Neural progenitor cell (in vitro differentiated cells): ENCODE measurements around the gene KIAA0825. TPM values are rescaled to one million over a fixed set of nuclear protein-coding genes. Genes with fewer than 3 reads are reported as not detected.

ENCODE experiments used
- DNase-seq: peaks from one replicate; pipeline ENCODE4 v3.0.0-alpha.2; 2016; ENCODE audit warnings: low spot score
- H2AFZ ChIP-seq: fragments of 200-600 bp; sonication (generic); replicated peaks from 2 replicates; pipeline ENCODE4 v1.6.1; 2016; ENCODE audit warnings: antibody characterized with exemption
- H3F3A ChIP-seq: fragments of 200-600 bp; sonication (generic); 2 replicates; pipeline ENCODE4 v1.6.1; 2016; ENCODE audit warnings: antibody characterized with exemption, low read depth
- H3K27ac ChIP-seq: fragments of 200-600 bp; sonication (generic); 2 replicates; pipeline ENCODE4 v1.5.1; 2016; ENCODE audit warnings: mild to moderate bottlenecking
- H3K27me3 ChIP-seq: fragments of 200-600 bp; sonication (generic); 2 replicates; pipeline ENCODE4 v1.6.1; 2016; ENCODE audit warnings: mild to moderate bottlenecking, moderate library complexity
- H3K36me3 ChIP-seq: fragments of 200-600 bp; sonication (generic); 2 replicates; pipeline ENCODE4 v1.5.1; 2016
- H3K4me1 ChIP-seq: fragments of 200-600 bp; sonication (generic); 2 replicates; pipeline ENCODE4 v1.6.1; 2016; ENCODE audit warnings: mixed run types
- H3K4me2 ChIP-seq: fragments of 200-600 bp; sonication (generic); 2 replicates; pipeline ENCODE4 v1.6.1; 2016
- H3K4me3 ChIP-seq: fragments of 200-600 bp; sonication (generic); 2 replicates; pipeline ENCODE4 v1.5.1; 2016
- H3K79me2 ChIP-seq: fragments of 200-600 bp; sonication (generic); 2 replicates; pipeline ENCODE4 v1.6.1; 2016; ENCODE audit warnings: low read depth
- H3K9ac ChIP-seq: fragments of 200-600 bp; sonication (generic); 2 replicates; pipeline ENCODE4 v1.6.1; 2016
- H3K9me3 ChIP-seq: fragments of 200-600 bp; sonication (generic); 2 replicates; pipeline ENCODE4 v1.5.1; 2016; ENCODE audit warnings: low read depth
- H4K20me1 ChIP-seq: fragments of 200-600 bp; sonication (generic); 2 replicates; pipeline ENCODE4 v1.6.1; 2016; ENCODE audit warnings: low read depth
- H3K27ac Mint-ChIP-seq: 3 replicates; pipeline ENCODE4 v1.8.0; 2021; ENCODE audit warnings: mixed read lengths
- H3K27me3 Mint-ChIP-seq: 2 replicates; pipeline ENCODE4 v1.8.0; 2022; ENCODE audit warnings: low read depth, mild to moderate bottlenecking, inconsistent platforms, moderate library complexity, mixed read lengths; ENCODE audit not compliant: insufficient read depth
- H3K36me3 Mint-ChIP-seq: 3 replicates; pipeline ENCODE4 v1.8.0; 2021; ENCODE audit warnings: mixed read lengths
- H3K4me1 Mint-ChIP-seq: 3 replicates; pipeline ENCODE4 v1.8.0; 2021; ENCODE audit warnings: mixed read lengths
- H3K4me3 Mint-ChIP-seq: 3 replicates; pipeline ENCODE4 v1.8.0; 2021; ENCODE audit warnings: mild to moderate bottlenecking, moderate library complexity, mixed read lengths
- H3K9me3 Mint-ChIP-seq: 3 replicates; pipeline ENCODE4 v1.8.0; 2020; ENCODE audit warnings: mixed read lengths
- EZH2 ChIP-seq: fragments of 200-600 bp; sonication (generic); IDR thresholded peaks from 2 replicates; pipeline ENCODE4 v1.6.1; 2017; ENCODE audit warnings: antibody characterized with exemption, mild to moderate bottlenecking, moderate library complexity
- EZH2phosphoT487 ChIP-seq: fragments of 200-600 bp; sonication (generic); IDR thresholded peaks from 2 replicates; pipeline ENCODE4 v1.6.1; 2017; ENCODE audit warnings: antibody characterized with exemption
- total RNA-seq: library from RNA; depleted of rRNA; stranded (reverse); fragments of >200 nt; gene quantifications from 2 replicates; pipeline ENCODE4 v1.2.3, GENCODE V29; 2015; ENCODE audit warnings: low replicate concordance
- TF ChIP-seq, protein P1 (sequence below): fragments of 200-600 bp; sonication (generic); IDR thresholded peaks from 2 replicates; pipeline ENCODE4 v1.5.1; 2017; ENCODE audit warnings: antibody characterized with exemption, mild to moderate bottlenecking

Gene KIAA0825
- total RNA-seq, 1 donor from 2014 or later, result 3.7 TPM

DNA sequence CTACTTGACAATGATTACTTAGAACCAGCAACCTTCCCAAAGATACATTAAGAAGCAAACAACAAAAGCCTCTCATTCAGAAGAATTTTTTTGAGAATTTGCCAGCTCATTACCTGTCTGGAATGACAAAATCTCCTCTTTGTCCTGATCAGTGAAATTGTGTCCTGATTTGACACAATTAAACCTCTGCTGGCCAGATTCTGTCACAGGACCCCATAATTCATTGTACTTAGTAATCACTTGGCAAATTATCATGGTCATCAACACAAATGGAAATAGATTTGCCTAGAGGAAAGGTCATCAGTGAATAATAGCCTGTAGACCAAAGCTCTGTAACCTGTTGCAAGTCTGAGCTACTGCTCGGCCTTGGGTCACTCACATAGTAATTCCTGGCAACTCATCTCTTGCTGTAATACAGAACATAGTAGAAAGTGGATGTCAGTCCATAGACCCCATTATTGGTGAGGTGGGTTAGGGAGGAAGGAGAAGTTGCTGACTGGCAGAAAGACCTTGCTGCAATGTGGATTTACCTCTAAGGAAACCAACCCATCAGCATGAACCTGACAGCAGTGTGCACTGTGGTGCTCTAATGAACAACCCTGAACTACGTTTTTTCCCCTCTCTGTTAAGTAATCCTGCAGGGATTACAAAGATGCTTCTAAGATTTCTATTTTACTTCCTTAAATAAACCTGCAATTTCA is 370.1 kb downstream of the KIAA0825 start:
- Mint-ChIP-seq H3K27me3 (no peaks in the 10 kb centered on the region), H3K36me3 (no peaks in the 10 kb centered on the region), H3K27ac (no peak overlapping the region), H3K9me3 (no peaks in the 10 kb centered on the region), H3K4me3 (no peak overlapping the region), H3K4me1 (peaks cover 4% of the 10 kb centered on the region)
- Histone ChIP-seq H3K9me3 (no peaks in the 10 kb centered on the region), H3K9ac (no peak overlapping the region), H3K36me3 (no peaks in the 10 kb centered on the region), H3K4me3 (no peak overlapping the region), H3F3A (no peaks in the 10 kb centered on the region), H3K4me1 (no peaks in the 10 kb centered on the region), H3K27me3 (no peaks in the 10 kb centered on the region), H2AFZ (no peak overlapping the region), H3K4me2 (no peak overlapping the region), H4K20me1 (no peaks in the 10 kb centered on the region), H3K79me2 (no peaks in the 10 kb centered on the region), H3K27ac (no peak overlapping the region)
- peak; percentile 15 for DNase-seq
- TF ChIP-seq EZH2phosphoT487 (no peak), EZH2 (no peak)
- TF ChIP-seq, protein P1, sequence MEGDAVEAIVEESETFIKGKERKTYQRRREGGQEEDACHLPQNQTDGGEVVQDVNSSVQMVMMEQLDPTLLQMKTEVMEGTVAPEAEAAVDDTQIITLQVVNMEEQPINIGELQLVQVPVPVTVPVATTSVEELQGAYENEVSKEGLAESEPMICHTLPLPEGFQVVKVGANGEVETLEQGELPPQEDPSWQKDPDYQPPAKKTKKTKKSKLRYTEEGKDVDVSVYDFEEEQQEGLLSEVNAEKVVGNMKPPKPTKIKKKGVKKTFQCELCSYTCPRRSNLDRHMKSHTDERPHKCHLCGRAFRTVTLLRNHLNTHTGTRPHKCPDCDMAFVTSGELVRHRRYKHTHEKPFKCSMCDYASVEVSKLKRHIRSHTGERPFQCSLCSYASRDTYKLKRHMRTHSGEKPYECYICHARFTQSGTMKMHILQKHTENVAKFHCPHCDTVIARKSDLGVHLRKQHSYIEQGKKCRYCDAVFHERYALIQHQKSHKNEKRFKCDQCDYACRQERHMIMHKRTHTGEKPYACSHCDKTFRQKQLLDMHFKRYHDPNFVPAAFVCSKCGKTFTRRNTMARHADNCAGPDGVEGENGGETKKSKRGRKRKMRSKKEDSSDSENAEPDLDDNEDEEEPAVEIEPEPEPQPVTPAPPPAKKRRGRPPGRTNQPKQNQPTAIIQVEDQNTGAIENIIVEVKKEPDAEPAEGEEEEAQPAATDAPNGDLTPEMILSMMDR, result no peak

DNA sequence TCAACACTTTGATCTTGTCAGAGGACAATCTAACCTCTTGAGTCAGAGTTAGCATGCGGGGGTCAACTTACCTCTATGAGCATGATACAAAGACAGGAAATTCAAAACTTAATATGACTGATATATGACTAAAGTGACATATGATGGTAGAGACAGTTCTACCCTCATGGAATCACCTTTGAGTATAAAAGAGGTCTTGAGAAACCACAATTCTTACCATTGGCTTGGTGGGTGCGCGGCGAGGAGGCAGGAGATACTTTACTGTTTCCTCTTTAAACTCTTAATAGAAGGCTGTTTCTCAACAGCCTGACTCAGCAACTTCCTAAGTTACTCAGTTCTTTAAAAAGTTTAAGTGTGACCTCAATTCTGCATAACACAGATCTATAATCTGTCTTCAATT is 372.8 kb downstream of the KIAA0825 start:
- Histone ChIP-seq H4K20me1 (no peaks in the 10 kb centered on the region), H3K4me3 (no peak overlapping the region), H3K79me2 (no peaks in the 10 kb centered on the region), H3K9ac (no peak overlapping the region), H3K9me3 (no peaks in the 10 kb centered on the region), H3K4me1 (peaks cover 4% of the 10 kb centered on the region), H3K27me3 (no peaks in the 10 kb centered on the region), H2AFZ (no peak overlapping the region), H3K36me3 (no peaks in the 10 kb centered on the region), H3K4me2 (no peak overlapping the region), H3F3A (no peaks in the 10 kb centered on the region), H3K27ac (no peak overlapping the region)
- Mint-ChIP-seq H3K36me3 (no peaks in the 10 kb centered on the region), H3K4me3 (no peak overlapping the region), H3K9me3 (no peaks in the 10 kb centered on the region), H3K27ac (no peak overlapping the region), H3K27me3 (no peaks in the 10 kb centered on the region), H3K4me1 (peaks cover 6% of the 10 kb centered on the region)
- DNase-seq, result no peak
- TF ChIP-seq, protein P1, result no peak
- TF ChIP-seq EZH2 (no peak), EZH2phosphoT487 (no peak)

DNA sequence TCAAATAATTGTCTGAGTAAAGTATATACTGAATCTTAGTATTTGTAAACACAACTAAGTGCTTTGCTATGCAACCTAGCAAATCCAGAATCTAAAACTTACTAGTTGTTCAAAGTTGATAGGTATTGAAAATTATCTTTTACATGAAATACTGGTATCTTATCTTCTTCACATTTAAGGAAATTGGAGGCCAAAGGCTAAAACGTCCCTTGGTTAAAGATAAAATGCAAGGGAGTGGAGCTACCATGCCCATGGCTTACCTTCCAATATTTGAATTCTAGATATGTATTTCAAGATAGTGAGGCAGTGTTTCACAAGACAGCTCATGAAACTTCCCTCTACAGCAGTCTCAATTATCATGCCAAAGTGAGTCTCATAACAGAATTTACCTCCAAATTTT is 373.5 kb downstream of the KIAA0825 start:
- H3K4me2 ChIP-seq, result no peak overlapping the region
- no peak overlapping the region for H3K4me3 Mint-ChIP-seq

More for the DNA sequence above, 373.5 kb downstream of the KIAA0825 start:
- no peaks in the 10 kb centered on the region for H3K9me3 Mint-ChIP-seq
- H3K4me1 Mint-ChIP-seq, result peaks cover 6% of the 10 kb centered on the region
- Histone ChIP-seq H3K4me1 (peaks cover 4% of the 10 kb centered on the region), H3K27me3 (no peaks in the 10 kb centered on the region), H2AFZ (no peak overlapping the region), H3K27ac (no peak overlapping the region), H3K9ac (no peak overlapping the region), H4K20me1 (no peaks in the 10 kb centered on the region), H3K79me2 (no peaks in the 10 kb centered on the region), H3K4me3 (no peak overlapping the region), H3K36me3 (no peaks in the 10 kb centered on the region), H3K9me3 (no peaks in the 10 kb centered on the region), H3F3A (no peaks in the 10 kb centered on the region)
- no peaks in the 10 kb centered on the region for H3K36me3 Mint-ChIP-seq
- no peak for DNase-seq
- no peak overlapping the region for H3K27ac Mint-ChIP-seq
- H3K27me3 Mint-ChIP-seq, result no peaks in the 10 kb centered on the region
- TF ChIP-seq, protein P1, result no peak
- TF ChIP-seq EZH2phosphoT487, result no peak
- no peak for TF ChIP-seq EZH2
